Endothelial cell of umbilical vein (primary cell): ENCODE data around the gene DNAJB1. TPM values are rescaled to one million over a fixed set of nuclear protein-coding genes. Genes with fewer than 3 reads are reported as not detected.

Experiments used
- BruUV-seq: library from RNA; stranded (reverse); fragments of 400-500 nt; replicated peaks from 2 replicates; lab custom pipeline; 2021; lab: Mats Ljungman, UMichigan
- CTCF ChIA-PET: fragments of 300-600, 350-600 bp; sonication (Branson Sonifier 250); formaldehyde crosslinking; loops from one replicate; lab custom pipeline; 2021; ENCODE audit warnings: antibody characterized with exemption, inconsistent platforms; lab: Charles Lee
- POLR2A ChIA-PET: fragments of 300-600, 350-600 bp; sonication (Branson Sonifier 250); formaldehyde crosslinking; loops from one replicate; lab custom pipeline; 2021; ENCODE audit warnings: antibody characterized with exemption, inconsistent platforms; lab: Charles Lee
- DNase-seq: peaks from one replicate; pipeline ENCODE4 v3.0.0-alpha.2; 2011; ENCODE audit warnings: low read depth, low spot score
- FAIRE-seq: peaks from 2 replicates; lab custom pipeline; 2011; peaks lifted over from hg19 to GRCh38; lab: Jason Lieb, UNC
- H2AFZ ChIP-seq: 2 replicates; pipeline ENCODE4 v1.6.0; 2012; ENCODE audit warnings: low read depth, low read length, control low read depth, inconsistent platforms
- H3K27ac ChIP-seq: 2 replicates; pipeline ENCODE4 v1.5.1; 2011; ENCODE audit warnings: low read depth, mild to moderate bottlenecking, control low read depth, low read length, moderate library complexity; ENCODE audit not compliant: insufficient read depth
- H3K27me3 ChIP-seq, 2 experiments: 2 replicates each; pipeline versions ENCODE4 v1.6.0 to v1.6.1; 2011; ENCODE audit warnings: low read length in 2 of 2, mixed read lengths in 1 of 2; ENCODE audit not compliant: control insufficient read depth in 2 of 2, insufficient read depth in 2 of 2
- H3K36me3 ChIP-seq, 2 experiments: 2 replicates in 1 of 2; 3 replicates in 1 of 2; pipeline ENCODE4 v1.5.1; 2011; ENCODE audit warnings: low read length in 2 of 2, mild to moderate bottlenecking in 1 of 2, moderate library complexity in 1 of 2; ENCODE audit not compliant: control insufficient read depth in 2 of 2, insufficient read depth in 2 of 2; ENCODE audit errors: extremely low read depth in 1 of 2
- H3K4me1 ChIP-seq: 3 replicates; pipeline ENCODE4 v1.5.1; 2011; ENCODE audit warnings: mild to moderate bottlenecking, low read length; ENCODE audit not compliant: control insufficient read depth, insufficient read depth; ENCODE audit errors: extremely low read depth
- H3K4me2 ChIP-seq: 2 replicates; pipeline ENCODE4 v1.6.1; 2011; ENCODE audit warnings: low read length, control low read depth, mixed read lengths; ENCODE audit not compliant: insufficient read depth
- H3K4me3 ChIP-seq, 3 experiments: fragments of 200-600 bp in 1 of 3; sonication (generic), shearing (Covaris generic) in 1 of 3; replicated peaks in 1 of 3; 2 replicates each; pipeline ENCODE4 v1.5.1; 2011 to 2016; ENCODE audit warnings: control low read depth in 3 of 3, low read length in 3 of 3, mild to moderate bottlenecking in 2 of 3, inconsistent platforms in 1 of 3, low read depth in 1 of 3, moderate library complexity in 1 of 3; ENCODE audit not compliant: insufficient read depth in 1 of 3
- H3K79me2 ChIP-seq: 2 replicates; pipeline ENCODE4 v1.6.0; 2012; ENCODE audit warnings: low read length, inconsistent platforms; ENCODE audit not compliant: control insufficient read depth, insufficient read depth
- H3K9ac ChIP-seq: replicated peaks from 2 replicates; pipeline ENCODE3; 2011; ENCODE audit warnings: low read length, control low read depth; ENCODE audit not compliant: insufficient read depth; ENCODE audit errors: extremely low read depth
- H3K9me1 ChIP-seq: replicated peaks from 3 replicates; pipeline ENCODE4 v1.6.0; 2011; ENCODE audit warnings: mild to moderate bottlenecking, low read length; ENCODE audit not compliant: control insufficient read depth, insufficient read depth; ENCODE audit errors: extremely low read depth
- H3K9me3 ChIP-seq: replicated peaks from 2 replicates; pipeline ENCODE4 v1.5.1; 2012; ENCODE audit warnings: low read length, inconsistent platforms; ENCODE audit not compliant: control insufficient read depth, insufficient read depth
- H4K20me1 ChIP-seq: replicated peaks from 2 replicates; pipeline ENCODE3; 2011; ENCODE audit warnings: mild to moderate bottlenecking, low read length; ENCODE audit not compliant: control insufficient read depth, insufficient read depth; ENCODE audit errors: extremely low read depth
- EZH2 ChIP-seq: IDR thresholded peaks from 2 replicates; pipeline ENCODE4 v1.6.1; 2012; ENCODE audit warnings: borderline replicate concordance, low read depth, mild to moderate bottlenecking, moderate library complexity, low read length, inconsistent platforms; ENCODE audit not compliant: severe bottlenecking
- FOS ChIP-seq: IDR thresholded peaks from 2 replicates; pipeline ENCODE4 v1.6.1; 2011; ENCODE audit warnings: mild to moderate bottlenecking, low read length, moderate library complexity, borderline replicate concordance; ENCODE audit not compliant: insufficient read depth
- GATA2 ChIP-seq: IDR thresholded peaks from 2 replicates; pipeline ENCODE4 v1.7.0; 2011; ENCODE audit warnings: low read depth, mild to moderate bottlenecking, moderate library complexity, mixed read lengths, low read length; ENCODE audit not compliant: insufficient read length, insufficient read depth
- JUN ChIP-seq: IDR thresholded peaks from 2 replicates; pipeline ENCODE4 v1.6.1; 2011; ENCODE audit warnings: borderline replicate concordance, low read depth; ENCODE audit not compliant: insufficient read length, insufficient read depth
- MYC ChIP-seq: IDR thresholded peaks from one replicate; pipeline ENCODE4 v1.6.1; 2011; ENCODE audit warnings: mild to moderate bottlenecking, low read depth, low read length
- POLR2A ChIP-seq: IDR thresholded peaks from 2 replicates; pipeline ENCODE4 v1.6.1; 2012; ENCODE audit warnings: low read depth, mild to moderate bottlenecking, control low read depth, low read length
- POLR2AphosphoS5 ChIP-seq: IDR thresholded peaks from 2 replicates; pipeline ENCODE4 v1.6.1; 2012; ENCODE audit warnings: low read depth, mild to moderate bottlenecking, control low read depth, low read length, moderate library complexity; ENCODE audit not compliant: insufficient read depth
- dilution Hi-C: fragments of 300-500 bp; cut with MboI; formaldehyde crosslinking; loops from one replicate; pipeline ENCODE4 v1.15.0; 2019; ENCODE audit warnings: low sequenced_read_pairs; ENCODE audit not compliant: extremely low pct_ligation_motif_present
- intact Hi-C: fragments of 100-400 bp; cut with micrococcal nuclease; formaldehyde crosslinking; loops from one replicate; pipeline ENCODE4 v1.10.0; 2022
- polyA plus RNA-seq, 4 experiments: library from polyadenylated mRNA; depleted of rRNA in 3 of 4; stranded (reverse) in 3 of 4; unstranded in 1 of 4; fragments of >200 nt; gene quantifications; 2 replicates each; pipeline versions ENCODE4 v1.2.1 to v1.2.3, GENCODE V29; 2011 to 2012; ENCODE audit warnings: missing spikeins in 1 of 4
- total RNA-seq: library from RNA; stranded (reverse); gene quantifications from 2 replicates; pipeline ENCODE4 v1.2.3, GENCODE V29; 2021
- TF ChIP-seq, protein P1 (sequence below): IDR thresholded peaks from 2 replicates; pipeline ENCODE4 v1.6.1; 2011; ENCODE audit not compliant: insufficient read depth, insufficient read length
- TF ChIP-seq, protein P2 (sequence below), 2 donors: IDR thresholded peaks; 1 replicate in 1 of 2; 2 replicates in 1 of 2; pipeline ENCODE4 v1.5.1; 2011; ENCODE audit warnings: low read length in 2 of 2, mild to moderate bottlenecking in 2 of 2, moderate library complexity in 2 of 2, control low read depth in 1 of 2, inconsistent platforms in 1 of 2, low read depth in 1 of 2; ENCODE audit not compliant: insufficient read depth in 1 of 2; ENCODE audit errors: extremely low read depth in 1 of 2

Gene DNAJB1
- total and polyA plus RNA-seq, 2 donors (not counting 3 experiments of a cell fraction or from before 2014, with no cell fraction given): 58.6 to 59.8 TPM

DNA sequence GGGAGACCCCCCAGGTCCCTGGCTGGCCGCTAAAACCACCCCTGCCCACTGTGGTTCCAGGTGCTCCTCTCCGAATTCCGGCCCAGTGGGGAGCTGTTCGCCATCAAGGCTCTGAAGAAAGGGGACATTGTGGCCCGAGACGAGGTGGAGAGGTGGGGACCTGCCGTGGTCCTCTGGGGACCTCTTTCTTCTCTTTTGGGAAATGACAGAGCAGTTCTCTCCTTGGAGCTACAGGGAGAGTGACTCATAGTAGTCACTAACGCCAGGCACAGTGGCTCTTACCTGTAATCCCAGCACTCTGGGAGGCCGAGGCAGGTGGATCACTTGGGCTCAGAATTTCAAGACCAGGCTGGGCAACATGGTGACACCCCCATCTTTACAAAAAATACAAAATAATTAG, 50.4 kb downstream of the DNAJB1 start:
- H3K9ac ChIP-seq: no peak overlapping the region
- dilution Hi-C loops (no loop called here), intact Hi-C loops (no loop called here)
- H3K27me3 ChIP-seq: no peaks in the 10 kb centered on the region
- H3K9me3 ChIP-seq: no peaks in the 10 kb centered on the region
- TF ChIP-seq JUN (no peak), POLR2A (no peak), FOS (no peak), POLR2AphosphoS5 (no peak), GATA2 (no peak), MYC (no peak)
- TF ChIP-seq, protein P1, sequence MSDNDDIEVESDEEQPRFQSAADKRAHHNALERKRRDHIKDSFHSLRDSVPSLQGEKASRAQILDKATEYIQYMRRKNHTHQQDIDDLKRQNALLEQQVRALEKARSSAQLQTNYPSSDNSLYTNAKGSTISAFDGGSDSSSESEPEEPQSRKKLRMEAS: no peak
- ChIA-PET CTCF (interaction anchor here (0.5 to 1.5 kb wide), 3 partner anchors 17 to 331 kb away, joined by 3 to 4 read pairs (median 3); partner anchors contain the start of gene ASF1B), POLR2A (no interaction called here)
- H3K4me3 ChIP-seq: no peak overlapping the region
- H2AFZ ChIP-seq: no peak overlapping the region
- no peak for FAIRE-seq
- no peak overlapping the region for H3K4me2 ChIP-seq
- H3K79me2 ChIP-seq: no peaks in the 10 kb centered on the region
- H3K9me1 ChIP-seq: no peaks in the 10 kb centered on the region
- BruUV-seq: no TSS peak
- H3K27ac ChIP-seq: no peak overlapping the region
- no peaks in the 10 kb centered on the region for H4K20me1 ChIP-seq
- H3K4me1 ChIP-seq: no peaks in the 10 kb centered on the region
- DNase-seq: no peak
- peaks cover 18 to 42% of the 10 kb centered on the region in 2 experiments for H3K36me3 ChIP-seq

DNA sequence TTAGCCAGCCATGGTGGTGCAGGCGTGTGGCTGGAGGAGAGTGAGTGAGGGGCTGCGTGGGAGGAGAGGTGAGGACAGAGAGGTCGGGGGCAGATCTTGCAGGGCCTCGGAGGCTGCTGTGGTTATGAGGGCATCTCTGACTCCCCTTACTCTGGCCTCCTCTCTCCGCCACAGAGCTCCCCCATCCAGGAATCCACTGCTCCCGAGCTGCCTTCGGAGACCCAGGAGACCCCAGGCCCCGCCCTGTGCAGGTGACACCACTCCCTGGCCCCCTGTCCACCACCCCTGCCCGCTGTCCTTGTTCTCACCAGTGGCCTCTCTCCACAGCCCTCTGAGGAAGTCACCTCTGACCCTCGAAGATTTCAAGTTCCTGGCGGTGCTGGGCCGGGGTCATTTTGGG, 50.8 kb downstream of the DNAJB1 start:
- no peak overlapping the region for H3K9ac ChIP-seq
- no peaks in the 10 kb centered on the region for H3K4me1 ChIP-seq
- DNase-seq (no peak), FAIRE-seq (no peak)
- no peaks in the 10 kb centered on the region for H3K9me3 ChIP-seq
- POLR2A ChIA-PET: no interaction called here
- H3K79me2 ChIP-seq: no peaks in the 10 kb centered on the region
- H3K27ac ChIP-seq: no peak overlapping the region
- dilution Hi-C loops: no loop called here
- no TSS peak for BruUV-seq
- TF ChIP-seq, protein P2, sequence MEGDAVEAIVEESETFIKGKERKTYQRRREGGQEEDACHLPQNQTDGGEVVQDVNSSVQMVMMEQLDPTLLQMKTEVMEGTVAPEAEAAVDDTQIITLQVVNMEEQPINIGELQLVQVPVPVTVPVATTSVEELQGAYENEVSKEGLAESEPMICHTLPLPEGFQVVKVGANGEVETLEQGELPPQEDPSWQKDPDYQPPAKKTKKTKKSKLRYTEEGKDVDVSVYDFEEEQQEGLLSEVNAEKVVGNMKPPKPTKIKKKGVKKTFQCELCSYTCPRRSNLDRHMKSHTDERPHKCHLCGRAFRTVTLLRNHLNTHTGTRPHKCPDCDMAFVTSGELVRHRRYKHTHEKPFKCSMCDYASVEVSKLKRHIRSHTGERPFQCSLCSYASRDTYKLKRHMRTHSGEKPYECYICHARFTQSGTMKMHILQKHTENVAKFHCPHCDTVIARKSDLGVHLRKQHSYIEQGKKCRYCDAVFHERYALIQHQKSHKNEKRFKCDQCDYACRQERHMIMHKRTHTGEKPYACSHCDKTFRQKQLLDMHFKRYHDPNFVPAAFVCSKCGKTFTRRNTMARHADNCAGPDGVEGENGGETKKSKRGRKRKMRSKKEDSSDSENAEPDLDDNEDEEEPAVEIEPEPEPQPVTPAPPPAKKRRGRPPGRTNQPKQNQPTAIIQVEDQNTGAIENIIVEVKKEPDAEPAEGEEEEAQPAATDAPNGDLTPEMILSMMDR (IDR thresholded peaks at IDR 0.05; ENCODE audit: extremely low read depth in 1 of 2, insufficient read depth in 1 of 2, low read depth in 1 of 2, low read length in 2 of 2): no peak
- TF ChIP-seq FOS: no peak
- TF ChIP-seq, protein P1: no peak
- TF ChIP-seq POLR2AphosphoS5: no peak
- no peak for TF ChIP-seq POLR2A
- no peak for TF ChIP-seq EZH2
- TF ChIP-seq MYC: no peak
- TF ChIP-seq GATA2: no peak
- no peak for TF ChIP-seq JUN
- no peak overlapping the region for H3K4me3 ChIP-seq
- H4K20me1 ChIP-seq: no peaks in the 10 kb centered on the region
- H3K9me1 ChIP-seq: no peaks in the 10 kb centered on the region
- intact Hi-C loops: no loop called here
- no peaks in the 10 kb centered on the region for H3K27me3 ChIP-seq
- CTCF ChIA-PET: interaction anchor here (1.0 to 1.5 kb wide), 3 partner anchors 14 to 331 kb away, joined by 3 to 4 read pairs (median 3); partner anchors contain the start of gene ASF1B
- peaks cover 18 to 42% of the 10 kb centered on the region in 2 experiments for H3K36me3 ChIP-seq
- H2AFZ ChIP-seq: no peak overlapping the region
- no peak overlapping the region for H3K4me2 ChIP-seq
